IMR-90 (cell line): ENCODE results near the gene PARVG. TPM values are rescaled to one million over a fixed set of nuclear protein-coding genes. Genes with fewer than 3 reads are reported as not detected.
A peak's percentile ranks its signal among the peaks of the same experiment; 100 is the strongest.

ENCODE experiments used
- ATAC-seq: fragments of 200-7000 bp; cut with Tn5 transposase; 2 replicates; pipeline ENCODE4 v1.9.1; 2020; ENCODE audit warnings: low read depth, mild to moderate bottlenecking, moderate library complexity
- BruUV-seq: library from RNA; stranded (reverse); fragments of 400-500 nt; replicated peaks from 2 replicates; lab custom pipeline; 2021; lab: Mats Ljungman, UMichigan
- CTCF ChIA-PET: fragments of 300-600 bp; formaldehyde crosslinking; extraction: SDS; loops from one replicate; lab custom pipeline; 2021; ENCODE audit warnings: antibody characterized with exemption; lab: Yijun Ruan, JAX
- POLR2A ChIA-PET: fragments of 300-600 bp; sonication (Branson Sonifier 250); formaldehyde crosslinking; loops from one replicate; lab custom pipeline; 2022; ENCODE audit warnings: antibody characterized with exemption; ENCODE audit not compliant: unreplicated experiment; lab: Charles Lee
- DNase-seq: peaks from one replicate; pipeline ENCODE4 v3.0.0; 2013
- H2AFZ ChIP-seq: replicated peaks from 2 replicates; pipeline ENCODE3; 2013; ENCODE audit warnings: low read length, mild to moderate bottlenecking; ENCODE audit not compliant: poor library complexity
- H2AK5ac ChIP-seq: 2 replicates; pipeline ENCODE4 v1.6.1; 2013; ENCODE audit warnings: low read depth, low read length, inconsistent platforms
- H2AK9ac ChIP-seq: replicated peaks from 2 replicates; pipeline ENCODE3; 2013; ENCODE audit warnings: mild to moderate bottlenecking, low read depth, low read length, moderate library complexity; ENCODE audit not compliant: poor library complexity
- H2BK120ac ChIP-seq: 2 replicates; pipeline ENCODE4 v1.6.1; 2013; ENCODE audit warnings: low read depth, low read length, inconsistent platforms
- H2BK15ac ChIP-seq: 3 replicates; pipeline ENCODE4 v1.6.1; 2013; ENCODE audit warnings: low read depth, low read length, inconsistent platforms
- H2BK20ac ChIP-seq: 2 replicates; pipeline ENCODE4 v1.6.1; 2013; ENCODE audit warnings: low read depth, mild to moderate bottlenecking, inconsistent platforms, low read length, moderate library complexity
- H2BK5ac ChIP-seq: 2 replicates; pipeline ENCODE4 v1.6.1; 2013; ENCODE audit warnings: mild to moderate bottlenecking, low read depth, low read length, inconsistent platforms; ENCODE audit not compliant: poor library complexity, severe bottlenecking
- H3K14ac ChIP-seq: replicated peaks from 2 replicates; pipeline ENCODE4 v1.6.1; 2013; ENCODE audit warnings: low read depth, low read length, inconsistent platforms
- H3K18ac ChIP-seq: 2 replicates; pipeline ENCODE4 v1.6.1; 2013; ENCODE audit warnings: low read depth, low read length, control low read depth
- H3K23ac ChIP-seq: 2 replicates; pipeline ENCODE4 v1.6.1; 2013; ENCODE audit warnings: low read depth, low read length, inconsistent platforms
- H3K27ac ChIP-seq: 2 replicates; pipeline ENCODE4 v1.5.1; 2013; ENCODE audit warnings: mild to moderate bottlenecking, control low read depth, low read length; ENCODE audit not compliant: insufficient read depth
- H3K27me3 ChIP-seq: 2 replicates; pipeline ENCODE4 v1.6.1; 2013; ENCODE audit warnings: low read length; ENCODE audit not compliant: control insufficient read depth, insufficient read depth
- H3K36me3 ChIP-seq: 2 replicates; pipeline ENCODE4 v1.6.1; 2013; ENCODE audit warnings: low read length, mixed read lengths; ENCODE audit not compliant: control insufficient read depth, insufficient read depth
- H3K4ac ChIP-seq: 2 replicates; pipeline ENCODE4 v1.6.1; 2013; ENCODE audit warnings: low read depth, low read length, inconsistent platforms
- H3K4me1 ChIP-seq: 2 replicates; pipeline ENCODE4 v1.6.1; 2013; ENCODE audit warnings: low read length, mixed read lengths; ENCODE audit not compliant: control insufficient read depth, insufficient read depth
- H3K4me2 ChIP-seq: 2 replicates; pipeline ENCODE4 v1.6.1; 2013; ENCODE audit warnings: low read depth, mild to moderate bottlenecking, control low read depth, low read length, moderate library complexity
- H3K4me3 ChIP-seq: 2 replicates; pipeline ENCODE4 v1.5.1; 2013; ENCODE audit warnings: low read depth, mild to moderate bottlenecking, control low read depth, low read length, moderate library complexity; ENCODE audit not compliant: insufficient read depth
- H3K56ac ChIP-seq: 2 replicates; pipeline ENCODE4 v1.6.1; 2013; ENCODE audit warnings: low read length, inconsistent platforms; ENCODE audit not compliant: insufficient read depth; ENCODE audit errors: extremely low read depth
- H3K79me1 ChIP-seq, 2 experiments: 2 replicates each; pipeline ENCODE4 v1.6.1; 2013; ENCODE audit warnings: low read length in 2 of 2, inconsistent platforms in 1 of 2, low read depth in 1 of 2
- H3K9ac ChIP-seq: 2 replicates; pipeline ENCODE4 v1.6.1; 2013; ENCODE audit warnings: low read depth, low read length, control low read depth
- H3K9me1 ChIP-seq: 2 replicates; pipeline ENCODE4 v1.6.1; 2013; ENCODE audit warnings: low read length, inconsistent platforms; ENCODE audit not compliant: insufficient read depth
- H3K9me3 ChIP-seq: 2 replicates; pipeline ENCODE4 v1.6.1; 2013; ENCODE audit warnings: low read length; ENCODE audit not compliant: control insufficient read depth, insufficient read depth
- H4K20me1 ChIP-seq: 2 replicates; pipeline ENCODE4 v1.6.1; 2013; ENCODE audit warnings: low read length, inconsistent platforms; ENCODE audit not compliant: insufficient read depth
- H4K5ac ChIP-seq: 2 replicates; pipeline ENCODE4 v1.6.1; 2013; ENCODE audit warnings: mild to moderate bottlenecking, low read depth, low read length, control low read depth
- H4K8ac ChIP-seq, 2 experiments: 2 replicates each; pipeline ENCODE4 v1.6.1; 2013; ENCODE audit warnings: low read depth in 2 of 2, low read length in 2 of 2, control low read depth in 1 of 2, inconsistent platforms in 1 of 2
- H4K91ac ChIP-seq: 2 replicates; pipeline ENCODE4 v1.6.1; 2013; ENCODE audit warnings: low read depth, low read length, inconsistent platforms; ENCODE audit not compliant: insufficient read depth
- BHLHE40 ChIP-seq: fragments of 150-350 bp; IDR thresholded peaks from 2 replicates; pipeline ENCODE4 v1.6.1; 2016; ENCODE audit warnings: mild to moderate bottlenecking, low read depth, low read length
- CEBPB ChIP-seq: IDR thresholded peaks from 2 replicates; pipeline ENCODE4 v1.6.1; 2012; ENCODE audit warnings: low read depth, low read length, improper control_type of control experiment
- CHD1 ChIP-seq: IDR thresholded peaks from 2 replicates; pipeline ENCODE4 v1.6.1; 2012; ENCODE audit warnings: low read depth, low read length, improper control_type of control experiment
- FOS ChIP-seq: fragments of 150-350 bp; IDR thresholded peaks from 2 replicates; pipeline ENCODE4 v1.6.1; 2016; ENCODE audit warnings: low read depth, low read length
- MAFK ChIP-seq: IDR thresholded peaks from 2 replicates; pipeline ENCODE4 v1.6.1; 2012; ENCODE audit warnings: low read depth, low read length, improper control_type of control experiment
- MAZ ChIP-seq: IDR thresholded peaks from 2 replicates; pipeline ENCODE4 v1.6.1; 2012; ENCODE audit warnings: low read depth, mild to moderate bottlenecking, low read length, improper control_type of control experiment, moderate library complexity, borderline replicate concordance
- MXI1 ChIP-seq: IDR thresholded peaks from 2 replicates; pipeline ENCODE4 v1.6.1; 2012; ENCODE audit warnings: low read depth, mild to moderate bottlenecking, low read length, moderate library complexity, borderline replicate concordance
- NFE2L2 ChIP-seq: fragments of 150-350 bp; IDR thresholded peaks from 2 replicates; pipeline ENCODE4 v1.6.1; 2016; ENCODE audit warnings: low read depth, mild to moderate bottlenecking, low read length
- POLR2A ChIP-seq: IDR thresholded peaks from 2 replicates; pipeline ENCODE4 v1.6.1; 2012; ENCODE audit warnings: mild to moderate bottlenecking, low read depth, low read length
- RAD21 ChIP-seq: IDR thresholded peaks from 2 replicates; pipeline ENCODE4 v1.6.1; 2012; ENCODE audit warnings: low read length, improper control_type of control experiment
- RCOR1 ChIP-seq: IDR thresholded peaks from 2 replicates; pipeline ENCODE4 v1.6.1; 2012; ENCODE audit warnings: mild to moderate bottlenecking, low read length, improper control_type of control experiment; ENCODE audit not compliant: insufficient replicate concordance
- RFX5 ChIP-seq: IDR thresholded peaks from 2 replicates; pipeline ENCODE4 v1.8.0; 2012; ENCODE audit warnings: low read depth, mild to moderate bottlenecking, low read length, moderate library complexity
- SMC3 ChIP-seq: fragments of 150-350 bp; IDR thresholded peaks from 2 replicates; pipeline ENCODE4 v1.6.1; 2016; ENCODE audit warnings: low read depth, mild to moderate bottlenecking, antibody characterized with exemption, low read length, moderate library complexity
- WGBS, 2 experiments: methylation state at CpG; one replicate each; pipeline versions ENCODE4 v1.1.5 to v1.1.7; 2013; ENCODE audit warnings: missing lambda C conversion rate in 2 of 2; ENCODE audit not compliant: insufficient read length in 1 of 2; ENCODE audit errors: extremely low coverage in 2 of 2; 5-methylcytosine and 5-hydroxymethylcytosine counted together
- dilution Hi-C: fragments of 300-500 bp; cut with HindIII; formaldehyde crosslinking; loops from one replicate; pipeline ENCODE4 v1.14.3; 2018; ENCODE audit warnings: low sequenced_read_pairs; ENCODE audit not compliant: unreplicated experiment
- in situ Hi-C: fragments of 300-500 bp; cut with MboI; formaldehyde crosslinking; loops from 3 replicates; pipeline ENCODE4 v1.14.3; 2019; ENCODE audit warnings: low sequenced_read_pairs, inconsistent platforms, mixed read lengths
- intact Hi-C: fragments of 100-400 bp; cut with micrococcal nuclease; formaldehyde crosslinking; loops from 2 replicates; pipeline ENCODE4 v1.10.0; 2022
- polyA plus RNA-seq, 3 experiments: library from polyadenylated mRNA; depleted of rRNA; stranded (reverse); fragments of >200 nt; gene quantifications; 2 replicates each; pipeline ENCODE4 v1.2.3, GENCODE V29; 2012; ENCODE audit warnings: low replicate concordance in 1 of 3
- total RNA-seq: library from RNA; depleted of rRNA; stranded (reverse); fragments of >200 nt; gene quantifications from 2 replicates; pipeline ENCODE4 v1.2.3, GENCODE V29; 2012
- TF ChIP-seq, protein P1 (sequence below): fragments of 150-350 bp; IDR thresholded peaks from 2 replicates; pipeline ENCODE4 v1.6.1; 2016; ENCODE audit warnings: low read depth, mild to moderate bottlenecking, low read length, moderate library complexity, borderline replicate concordance
- TF ChIP-seq, protein P2 (sequence below): conservative IDR thresholded peaks from 2 replicates; pipeline ENCODE4 v1.5.1; 2012; ENCODE audit warnings: mild to moderate bottlenecking, low read depth, low read length, improper control_type of control experiment
- TF ChIP-seq, protein P3 (sequence below): fragments of 150-350 bp; IDR thresholded peaks from 2 replicates; pipeline ENCODE4 v1.6.1; 2017; ENCODE audit warnings: mild to moderate bottlenecking, antibody characterized with exemption, low read length, low read depth

The PARVG gene
- total and polyA plus RNA-seq, 2 of the 4 experiments (the other 2 are of a cell fraction), result not detected

DNA sequence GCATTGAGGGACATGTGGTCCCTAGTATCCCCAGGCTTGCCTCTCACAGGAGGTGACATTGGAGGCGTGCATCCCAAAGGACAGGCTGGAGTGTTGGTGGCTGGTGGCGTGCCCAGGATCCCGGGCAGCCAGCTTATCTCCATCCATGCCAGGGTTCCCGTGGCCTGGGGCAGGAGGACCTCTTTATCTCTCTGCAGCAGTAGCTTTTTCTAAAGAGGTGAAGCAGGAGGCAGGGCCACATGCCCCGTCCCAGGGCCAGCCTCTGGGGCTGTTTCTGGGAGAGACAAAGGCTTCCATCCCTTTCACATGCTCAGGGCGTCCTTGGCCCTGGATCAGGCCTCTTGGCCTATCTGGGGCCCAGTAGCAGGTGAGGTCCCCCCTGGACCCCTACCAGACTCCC, 19.7 kb downstream of the PARVG start:
- H2BK5ac ChIP-seq, result no peak overlapping the region
- no peak overlapping the region for H4K5ac ChIP-seq
- POLR2A ChIA-PET, result no interaction called here

More for the DNA sequence above, 19.7 kb downstream of the PARVG start:
- CTCF ChIA-PET, result no interaction called here
- ATAC-seq, result no peak
- no peak overlapping the region for H2BK20ac ChIP-seq
- no peak overlapping the region for H3K14ac ChIP-seq
- H3K36me3 ChIP-seq, result no peaks in the 10 kb centered on the region
- H3K79me1 ChIP-seq, result no peaks in the 10 kb centered on the region
- H3K9me3 ChIP-seq, result no peaks in the 10 kb centered on the region
- no peak overlapping the region for H3K4me2 ChIP-seq
- H3K4me1 ChIP-seq, result peaks cover 20% of the 10 kb centered on the region
- no peak overlapping the region for H2AFZ ChIP-seq
- dilution Hi-C loops, result no loop called here
- H3K18ac ChIP-seq, result no peak overlapping the region
- no peak overlapping the region for H2AK9ac ChIP-seq
- H2AK5ac ChIP-seq, result 0 out of 2 replicates have a peak overlapping the region, but pooled peaks have one; percentile 9
- H4K91ac ChIP-seq, result no peak overlapping the region
- DNase-seq, result no peak
- in situ Hi-C loops, result no loop called here
- no peak overlapping the region for H3K4me3 ChIP-seq
- H3K23ac ChIP-seq, result no peak overlapping the region
- H3K27ac ChIP-seq, result no peak overlapping the region
- H3K4ac ChIP-seq, result no peak overlapping the region
- no TSS peak for BruUV-seq
- intact Hi-C loops, result no loop called here
- no peaks in the 10 kb centered on the region for H4K20me1 ChIP-seq
- WGBS, 2 experiments, result no CpG with 5 or more reads among the region's 6 CpGs
- no peak overlapping the region for H2BK15ac ChIP-seq
- H3K27me3 ChIP-seq, result peaks cover 16% of the 10 kb centered on the region
- TF ChIP-seq CHD1 (no peak), RFX5 (no peak), MAZ (no peak), RCOR1 (no peak), RAD21 (no peak), FOS (no peak), POLR2A (no peak), CEBPB (no peak), MXI1 (no peak), SMC3 (no peak), BHLHE40 (no peak), NFE2L2 (no peak), MAFK (no peak)
- TF ChIP-seq, protein P1, sequence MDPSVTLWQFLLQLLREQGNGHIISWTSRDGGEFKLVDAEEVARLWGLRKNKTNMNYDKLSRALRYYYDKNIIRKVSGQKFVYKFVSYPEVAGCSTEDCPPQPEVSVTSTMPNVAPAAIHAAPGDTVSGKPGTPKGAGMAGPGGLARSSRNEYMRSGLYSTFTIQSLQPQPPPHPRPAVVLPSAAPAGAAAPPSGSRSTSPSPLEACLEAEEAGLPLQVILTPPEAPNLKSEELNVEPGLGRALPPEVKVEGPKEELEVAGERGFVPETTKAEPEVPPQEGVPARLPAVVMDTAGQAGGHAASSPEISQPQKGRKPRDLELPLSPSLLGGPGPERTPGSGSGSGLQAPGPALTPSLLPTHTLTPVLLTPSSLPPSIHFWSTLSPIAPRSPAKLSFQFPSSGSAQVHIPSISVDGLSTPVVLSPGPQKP, result no peak
- TF ChIP-seq, protein P2, sequence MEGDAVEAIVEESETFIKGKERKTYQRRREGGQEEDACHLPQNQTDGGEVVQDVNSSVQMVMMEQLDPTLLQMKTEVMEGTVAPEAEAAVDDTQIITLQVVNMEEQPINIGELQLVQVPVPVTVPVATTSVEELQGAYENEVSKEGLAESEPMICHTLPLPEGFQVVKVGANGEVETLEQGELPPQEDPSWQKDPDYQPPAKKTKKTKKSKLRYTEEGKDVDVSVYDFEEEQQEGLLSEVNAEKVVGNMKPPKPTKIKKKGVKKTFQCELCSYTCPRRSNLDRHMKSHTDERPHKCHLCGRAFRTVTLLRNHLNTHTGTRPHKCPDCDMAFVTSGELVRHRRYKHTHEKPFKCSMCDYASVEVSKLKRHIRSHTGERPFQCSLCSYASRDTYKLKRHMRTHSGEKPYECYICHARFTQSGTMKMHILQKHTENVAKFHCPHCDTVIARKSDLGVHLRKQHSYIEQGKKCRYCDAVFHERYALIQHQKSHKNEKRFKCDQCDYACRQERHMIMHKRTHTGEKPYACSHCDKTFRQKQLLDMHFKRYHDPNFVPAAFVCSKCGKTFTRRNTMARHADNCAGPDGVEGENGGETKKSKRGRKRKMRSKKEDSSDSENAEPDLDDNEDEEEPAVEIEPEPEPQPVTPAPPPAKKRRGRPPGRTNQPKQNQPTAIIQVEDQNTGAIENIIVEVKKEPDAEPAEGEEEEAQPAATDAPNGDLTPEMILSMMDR, result no peak
- TF ChIP-seq, protein P3, sequence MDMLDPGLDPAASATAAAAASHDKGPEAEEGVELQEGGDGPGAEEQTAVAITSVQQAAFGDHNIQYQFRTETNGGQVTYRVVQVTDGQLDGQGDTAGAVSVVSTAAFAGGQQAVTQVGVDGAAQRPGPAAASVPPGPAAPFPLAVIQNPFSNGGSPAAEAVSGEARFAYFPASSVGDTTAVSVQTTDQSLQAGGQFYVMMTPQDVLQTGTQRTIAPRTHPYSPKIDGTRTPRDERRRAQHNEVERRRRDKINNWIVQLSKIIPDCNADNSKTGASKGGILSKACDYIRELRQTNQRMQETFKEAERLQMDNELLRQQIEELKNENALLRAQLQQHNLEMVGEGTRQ, result no peak
- no peak overlapping the region for H3K9ac ChIP-seq
- H4K8ac ChIP-seq, result no peak overlapping the region
- peaks cover 10% of the 10 kb centered on the region for H3K9me1 ChIP-seq
- H2BK120ac ChIP-seq, result no peak overlapping the region
- H3K56ac ChIP-seq, result no peak overlapping the region
